Peyer's patch (tissue), 4 donors: Measurements from ENCODE around the gene FOXQ1.

Experiments used
- POLR2A ChIP-seq, 2 donors: fragments of 450-650 bp; IDR thresholded peaks; one replicate each; pipeline ENCODE4 v1.5.1; 2017; ENCODE audit warnings: antibody characterized with exemption in 2 of 2, mild to moderate bottlenecking in 2 of 2, moderate library complexity in 2 of 2
- TF ChIP-seq, protein P1 (sequence below), 6 experiments: fragments of 450-650 bp in 4 of 6; fragments of 200-600 bp in 2 of 6; sonication (generic) in 1 of 6; IDR thresholded peaks; one replicate each; pipeline ENCODE4 v1.5.1; 2017 to 2019; ENCODE audit warnings: antibody characterized with exemption in 6 of 6, mild to moderate bottlenecking in 3 of 6, moderate library complexity in 1 of 6

DNA sequence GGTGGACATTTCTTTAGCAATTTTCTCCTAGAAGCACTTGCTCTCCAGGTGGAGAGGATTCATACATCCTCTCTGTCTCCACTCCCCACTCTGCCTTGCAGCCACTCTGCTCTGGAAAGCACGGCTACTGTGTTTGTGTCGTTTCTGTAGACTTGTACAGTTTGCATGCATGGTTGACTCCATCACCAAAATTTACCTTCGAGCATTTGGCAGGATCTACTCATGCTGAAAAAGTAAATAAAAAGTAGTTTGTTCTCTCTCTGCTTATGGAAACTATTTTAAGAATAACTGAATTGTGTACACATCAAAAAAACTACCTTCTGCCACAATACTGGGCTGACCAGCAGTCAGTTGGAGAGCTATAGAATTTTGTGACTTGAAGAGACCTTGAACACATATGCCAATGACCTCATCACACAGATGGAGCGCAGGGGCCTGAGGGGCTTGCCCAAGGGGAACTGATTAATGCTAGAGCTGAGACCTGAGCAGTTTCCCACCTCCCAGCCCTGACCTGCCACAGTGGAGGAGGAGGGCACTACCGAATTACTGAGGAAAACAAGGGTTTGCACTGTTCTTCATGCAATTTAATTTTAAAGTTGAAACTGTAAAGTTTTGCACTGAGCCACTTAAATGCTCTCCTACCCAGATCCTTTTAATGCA is 33.7 kb upstream of the FOXQ1 start:
- TF ChIP-seq, protein P1, sequence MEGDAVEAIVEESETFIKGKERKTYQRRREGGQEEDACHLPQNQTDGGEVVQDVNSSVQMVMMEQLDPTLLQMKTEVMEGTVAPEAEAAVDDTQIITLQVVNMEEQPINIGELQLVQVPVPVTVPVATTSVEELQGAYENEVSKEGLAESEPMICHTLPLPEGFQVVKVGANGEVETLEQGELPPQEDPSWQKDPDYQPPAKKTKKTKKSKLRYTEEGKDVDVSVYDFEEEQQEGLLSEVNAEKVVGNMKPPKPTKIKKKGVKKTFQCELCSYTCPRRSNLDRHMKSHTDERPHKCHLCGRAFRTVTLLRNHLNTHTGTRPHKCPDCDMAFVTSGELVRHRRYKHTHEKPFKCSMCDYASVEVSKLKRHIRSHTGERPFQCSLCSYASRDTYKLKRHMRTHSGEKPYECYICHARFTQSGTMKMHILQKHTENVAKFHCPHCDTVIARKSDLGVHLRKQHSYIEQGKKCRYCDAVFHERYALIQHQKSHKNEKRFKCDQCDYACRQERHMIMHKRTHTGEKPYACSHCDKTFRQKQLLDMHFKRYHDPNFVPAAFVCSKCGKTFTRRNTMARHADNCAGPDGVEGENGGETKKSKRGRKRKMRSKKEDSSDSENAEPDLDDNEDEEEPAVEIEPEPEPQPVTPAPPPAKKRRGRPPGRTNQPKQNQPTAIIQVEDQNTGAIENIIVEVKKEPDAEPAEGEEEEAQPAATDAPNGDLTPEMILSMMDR (IDR thresholded peaks at IDR 0.05), result no peak
- no peak for TF ChIP-seq POLR2A (IDR thresholded peaks at IDR 0.05)
